Measurements from ENCODE around the gene RPAP2. TPM values are rescaled to one million over a fixed set of nuclear protein-coding genes. Genes with fewer than 3 reads are reported as not detected.
"Not testable (repeated sequence)": the region's sequence is repeated elsewhere in the genome, so short reads cannot be mapped to it uniquely, and the experiment has no call there.

Gene RPAP2
- total RNA-seq, 2 donors from 2014 or later = 36.6 to 38.1 TPM

- DNase-seq (ENCODE audit: low spot score); intact Hi-C loops (cut with DNase I): not testable (repeated sequence)
Measured at GRCh38 chr1:92434572-92434971, 135.7 kb downstream of the RPAP2 start.

GRCh38 chr1:92439291-92439690 is 140.4 kb downstream of the RPAP2 start:
- intact Hi-C loops (cut with DNase I) = no loop called here
- no peak for DNase-seq (ENCODE audit: low spot score)

GRCh38 chr1:92441316-92441696 is 142.4 kb downstream of the RPAP2 start:
- intact Hi-C loops (cut with DNase I) = no loop called here

GRCh38 chr1:92441697-92442342 is 143.0 kb downstream of the RPAP2 start:
- intact Hi-C loops (cut with DNase I) = no loop called here
- no peak for DNase-seq (ENCODE audit: low spot score)

More at GRCh38 chr1:92441316-92441696, 142.4 kb downstream of the RPAP2 start:
- DNase-seq (ENCODE audit: low spot score) = no peak

- no peak for DNase-seq (ENCODE audit: low spot score)
- intact Hi-C loops (cut with DNase I) = no loop called here
Measured at GRCh38 chr1:92442351-92442750, 143.5 kb downstream of the RPAP2 start.

- DNase-seq (ENCODE audit: low spot score) = no peak
- intact Hi-C loops (cut with DNase I) = no loop called here
Measured at GRCh38 chr1:92443893-92444292, 145.0 kb downstream of the RPAP2 start.

GRCh38 chr1:92444351-92444750 is 145.5 kb downstream of the RPAP2 start:
- intact Hi-C loops (cut with DNase I) = no loop called here
- no peak for DNase-seq (ENCODE audit: low spot score)

GRCh38 chr1:92445865-92446264 is 147.0 kb downstream of the RPAP2 start:
- intact Hi-C loops (cut with DNase I) = no loop called here
- DNase-seq (ENCODE audit: low spot score) = no peak

- intact Hi-C loops (cut with DNase I) = no loop called here
Measured at GRCh38 chr1:92446546-92446945, 147.7 kb downstream of the RPAP2 start.

GRCh38 chr1:92447033-92447681 is 148.3 kb downstream of the RPAP2 start:
- DNase-seq (ENCODE audit: low spot score) = no peak
- intact Hi-C loops (cut with DNase I) = no loop called here

More at GRCh38 chr1:92446546-92446945, 147.7 kb downstream of the RPAP2 start:
- DNase-seq (ENCODE audit: low spot score) = no peak

GRCh38 chr1:92447976-92448375 is 149.1 kb downstream of the RPAP2 start:
- DNase-seq (ENCODE audit: low spot score) = no peak
- intact Hi-C loops (cut with DNase I) = no loop called here

Other genes with a start within 250 kb of the RPAP2 start
- gene SETSIP, start 223.6 kb upstream of the RPAP2 start, total RNA-seq = not detected
- 1 to 10 TPM; 2.5 to 3.5 TPM for gene BTBD8, start 218.7 kb upstream of the RPAP2 start, total RNA-seq
- not detected for gene C1orf146, start 81.1 kb upstream of the RPAP2 start, total RNA-seq
- 10 to 100 TPM in 1 of 2 donors, 1 to 10 TPM in 1; 9.0 to 10.3 TPM for gene GLMN, start 72 bp upstream of the RPAP2 start, total RNA-seq
- gene GFI1, start 187.9 kb downstream of the RPAP2 start, total RNA-seq = 1 to 10 TPM in 1 of 2 donors, under 1 TPM in 1; 0.76 to 1.1 TPM

All from posterior vena cava (tissue), 2 donors.